Mucosa of descending colon (tissue), 3 donors: Measurements from ENCODE around the gene CEP112. TPM values are rescaled to one million over a fixed set of nuclear protein-coding genes. Genes with fewer than 3 reads are reported as not detected.

Experiments used
- ATAC-seq: fragments of 200-7000 bp; cut with Tn5 transposase; one replicate; pipeline ENCODE4 v1.9.1; 2020; ENCODE audit warnings: mild to moderate bottlenecking, moderate library complexity
- DNase-seq, 3 donors: peaks; one replicate each; pipeline ENCODE4 v3.0.0-alpha.2; 2020
- H3K36me3 ChIP-seq: fragments of 200-600 bp; one replicate; pipeline ENCODE4 v1.8.0; 2021; ENCODE audit warnings: low read depth, mild to moderate bottlenecking
- H3K4me1 ChIP-seq: fragments of 200-600 bp; one replicate; pipeline ENCODE4 v1.8.0; 2021; ENCODE audit warnings: low read depth, mild to moderate bottlenecking
- H3K4me3 ChIP-seq: fragments of 200-600 bp; one replicate; pipeline ENCODE4 v1.8.0; 2021; ENCODE audit warnings: mild to moderate bottlenecking
- H3K9me3 ChIP-seq: fragments of 200-600 bp; one replicate; pipeline ENCODE4 v1.8.0; 2021; ENCODE audit warnings: mild to moderate bottlenecking
- CTCF ChIP-seq: fragments of 200-600 bp; IDR thresholded peaks from one replicate; pipeline ENCODE4 v1.8.0; 2022; ENCODE audit warnings: antibody characterized with exemption, mild to moderate bottlenecking
- intact Hi-C, 2 donors: fragments of 100-400 bp; cut with DNase I in 1 of 2; cut with micrococcal nuclease in 1 of 2; formaldehyde crosslinking; loops; one replicate each; pipeline versions ENCODE4 v1.11.0 to v1.11.1; 2022; cut with DNase I, micrococcal nuclease
- total RNA-seq, 3 donors: library from RNA; stranded (reverse); fragmentation: NEBNext Ultra II Directional in 2 of 3; extraction: Animal tissue kit (Norgen Biotek cat#: 25700) in 2 of 3; gene quantifications; one replicate each; pipeline versions ENCODE4 v1.2.1 to v1.2.4, GENCODE V29; 2021 to 2023
- donor health status: DM: no; HTN: no; CAD: no; lungs with moderate emphysema.
- donor health status: DM: no; HTN: no; CAD: no.
- donor health status: DM: no; HTN: yes; CAD: no.

CEP112 gene
- total RNA-seq, 3 donors from 2014 or later, result 6.3 to 18.5 (median 7.0) TPM

DNA sequence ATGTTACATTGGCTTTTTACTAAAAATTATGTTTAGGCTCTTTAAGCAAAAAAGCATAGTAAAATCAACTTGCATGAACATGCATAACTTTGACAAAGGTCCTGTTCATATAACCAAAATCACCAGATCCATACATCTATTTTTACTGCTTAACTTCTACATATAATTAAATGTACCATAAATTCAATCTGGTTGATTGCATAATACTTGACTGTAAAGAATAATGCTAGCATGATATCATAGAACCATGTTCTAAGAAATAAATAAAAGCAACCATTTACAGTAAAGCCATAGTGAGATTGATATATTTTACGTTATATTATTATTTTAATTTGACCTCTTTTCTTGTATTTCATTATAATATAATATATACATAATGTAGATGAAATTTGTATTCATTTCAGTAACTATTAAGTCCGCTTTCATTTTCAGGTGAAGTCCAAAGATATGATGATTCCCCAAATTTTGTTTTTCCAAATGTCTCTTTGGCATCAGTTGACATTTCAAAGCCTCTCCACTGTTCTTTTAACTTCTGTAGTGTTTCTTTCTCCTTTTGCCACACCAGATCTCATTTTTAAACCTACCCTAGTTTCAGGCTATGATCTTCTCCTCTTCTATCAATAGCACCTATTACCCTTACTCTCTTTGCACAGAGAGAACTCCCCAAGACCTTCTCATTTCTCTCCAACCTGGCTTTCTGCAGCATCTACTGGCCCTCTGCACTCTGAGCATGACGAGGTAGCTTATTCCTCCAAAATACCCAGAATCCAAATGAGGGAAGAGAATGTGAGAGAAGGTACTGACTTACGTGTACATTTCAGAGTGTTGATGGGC lies 35.5 kb upstream of the CEP112 start:
- H3K4me3 ChIP-seq, result no peak overlapping the region
- intact Hi-C loops, result no loop called here
- ATAC-seq, result no peak
- no peak for TF ChIP-seq CTCF
- DNase-seq, result no peak
- no peaks in the 10 kb centered on the region for H3K9me3 ChIP-seq
- H3K4me1 ChIP-seq, result peaks cover 8% of the 10 kb centered on the region
- H3K36me3 ChIP-seq, result no peaks in the 10 kb centered on the region

DNA sequence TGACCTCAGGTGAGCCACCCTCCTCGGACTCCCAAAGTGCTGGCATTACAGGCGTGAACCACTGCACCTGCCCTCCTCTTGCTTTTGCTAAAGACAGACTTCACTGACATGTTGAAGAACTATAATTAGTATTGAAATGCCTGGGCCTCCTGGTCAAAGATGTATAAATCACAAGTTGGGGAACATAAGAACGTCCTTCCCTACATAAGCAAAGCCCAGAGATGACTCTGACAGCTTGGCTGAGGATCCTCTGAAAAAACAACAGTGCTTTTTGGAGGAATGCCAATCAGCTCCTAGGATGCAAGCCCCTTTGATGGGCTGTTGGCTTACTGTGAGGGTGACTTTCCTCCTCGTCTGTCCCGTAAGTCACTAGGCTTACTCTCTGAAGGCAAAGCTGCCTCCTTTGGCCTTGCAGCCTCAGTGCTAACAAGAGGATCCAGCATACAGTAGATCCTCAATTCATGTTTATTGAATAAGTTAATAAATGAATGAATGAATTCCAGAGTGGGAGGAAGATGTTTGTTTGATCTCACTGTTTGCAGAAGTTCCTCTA lies 30.9 kb upstream of the CEP112 start:
- H3K9me3 ChIP-seq, result no peaks in the 10 kb centered on the region
- no peak for ATAC-seq

DNA sequence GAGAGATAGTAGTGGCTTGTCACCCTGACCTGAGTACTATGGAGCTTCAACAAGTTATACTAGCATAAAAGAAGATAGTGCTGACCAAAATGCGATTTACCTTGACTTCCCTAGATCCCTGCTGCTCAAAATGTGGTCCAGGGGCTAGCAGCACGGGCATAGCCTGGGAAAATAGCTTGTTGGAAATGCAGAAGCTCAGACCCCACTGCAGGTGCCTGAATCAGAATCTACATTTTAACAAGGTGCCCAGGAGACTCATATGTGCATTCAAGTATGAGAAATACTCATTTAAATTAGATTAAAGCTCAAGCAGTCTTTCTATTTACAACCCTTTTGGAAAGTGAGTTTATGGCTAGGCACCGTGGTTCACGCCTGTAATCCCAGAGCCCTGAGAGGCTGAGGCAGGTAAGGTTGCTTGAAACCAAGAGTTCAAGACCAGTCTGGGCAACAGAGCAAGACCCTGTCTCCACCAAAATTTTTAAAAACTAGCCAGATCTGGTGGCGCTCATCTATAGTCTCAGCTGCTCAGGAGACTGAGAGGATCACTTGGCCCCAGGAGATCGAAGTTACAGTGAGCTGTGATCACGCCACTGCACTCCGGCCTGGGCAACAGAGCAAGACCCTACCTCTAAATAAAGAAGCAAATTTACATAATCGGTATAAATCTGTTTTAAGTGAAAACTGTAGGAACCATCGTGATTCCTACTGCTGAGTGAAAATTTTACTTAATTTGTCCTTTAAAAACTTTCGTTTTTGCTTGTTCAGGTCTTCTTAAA lies 30.0 kb upstream of the CEP112 start:
- ATAC-seq, result no peak

More for the DNA sequence above, 30.9 kb upstream of the CEP112 start:
- TF ChIP-seq CTCF, result no peak
- no peaks in the 10 kb centered on the region for H3K4me1 ChIP-seq
- no peak overlapping the region for H3K4me3 ChIP-seq
- DNase-seq, result no peak
- H3K36me3 ChIP-seq, result no peaks in the 10 kb centered on the region
- intact Hi-C loops, result no loop called here

GRCh38 chr17:66221343-66221742 lies 29.4 kb upstream of the CEP112 start:
- intact Hi-C loops, result no loop called here
- H3K4me3 ChIP-seq, result no peak overlapping the region
- H3K36me3 ChIP-seq, result no peaks in the 10 kb centered on the region
- no peak for ATAC-seq
- H3K9me3 ChIP-seq, result no peaks in the 10 kb centered on the region
- no peaks in the 10 kb centered on the region for H3K4me1 ChIP-seq
- no peak for DNase-seq
- TF ChIP-seq CTCF, result no peak

More for the DNA sequence above, 30.0 kb upstream of the CEP112 start:
- Histone ChIP-seq H3K4me3 (no peak overlapping the region), H3K9me3 (no peaks in the 10 kb centered on the region), H3K4me1 (no peaks in the 10 kb centered on the region), H3K36me3 (no peaks in the 10 kb centered on the region)
- DNase-seq, result no peak
- TF ChIP-seq CTCF, result no peak
- intact Hi-C loops, result no loop called here

DNA sequence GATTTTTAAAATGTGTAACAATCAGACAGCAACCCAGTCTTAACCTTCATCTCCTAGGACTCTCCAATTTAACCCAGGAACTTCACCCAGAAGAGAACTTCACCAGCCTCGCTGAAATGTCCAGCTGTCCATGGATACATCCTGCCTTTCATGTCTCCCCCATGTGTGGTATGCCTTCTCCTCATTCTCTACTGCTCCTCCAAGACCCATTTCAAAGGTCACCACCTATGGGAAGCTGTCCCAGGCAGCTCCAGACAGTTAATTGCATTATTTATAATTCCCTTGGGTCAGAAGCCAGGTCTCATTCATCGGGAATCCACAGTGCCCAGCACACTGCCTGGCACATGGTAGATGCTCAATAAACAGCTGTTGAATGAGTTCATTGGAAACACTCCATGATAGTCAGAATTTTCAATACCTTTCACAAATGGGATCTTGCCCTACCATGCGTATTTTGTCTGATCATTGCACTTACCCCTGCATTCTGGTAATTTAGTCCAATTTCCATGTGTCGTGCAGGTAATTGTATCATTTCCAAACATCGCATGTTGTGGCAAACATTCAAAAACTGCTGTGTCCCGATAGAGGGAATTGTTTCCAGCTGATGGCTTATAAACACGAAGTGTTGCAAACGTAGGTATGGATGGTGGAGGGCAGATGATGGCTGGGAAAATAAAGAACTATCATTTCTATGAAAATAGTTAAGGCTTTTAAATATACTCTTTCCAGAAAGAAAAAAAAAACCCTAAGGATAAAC lies 28.3 kb upstream of the CEP112 start:
- Histone ChIP-seq H3K4me1 (no peaks in the 10 kb centered on the region), H3K9me3 (no peaks in the 10 kb centered on the region), H3K4me3 (no peak overlapping the region), H3K36me3 (no peaks in the 10 kb centered on the region)
- DNase-seq (no peak), ATAC-seq (no peak)
- TF ChIP-seq CTCF, result no peak
- intact Hi-C loops, result no loop called here
